Middle frontal gyrus (tissue), 1 donor: ENCODE data around the gene PKN2.
"Not testable (repeated sequence)": the region's sequence is repeated elsewhere in the genome, so short reads cannot be mapped to it uniquely, and the experiment has no call there.

Experiments used
- DNase-seq: peaks from one replicate; pipeline ENCODE4 v3.0.0-alpha.2; 2015; ENCODE audit warnings: low spot score; ENCODE audit errors: extremely low spot score

PKN2 gene

DNA sequence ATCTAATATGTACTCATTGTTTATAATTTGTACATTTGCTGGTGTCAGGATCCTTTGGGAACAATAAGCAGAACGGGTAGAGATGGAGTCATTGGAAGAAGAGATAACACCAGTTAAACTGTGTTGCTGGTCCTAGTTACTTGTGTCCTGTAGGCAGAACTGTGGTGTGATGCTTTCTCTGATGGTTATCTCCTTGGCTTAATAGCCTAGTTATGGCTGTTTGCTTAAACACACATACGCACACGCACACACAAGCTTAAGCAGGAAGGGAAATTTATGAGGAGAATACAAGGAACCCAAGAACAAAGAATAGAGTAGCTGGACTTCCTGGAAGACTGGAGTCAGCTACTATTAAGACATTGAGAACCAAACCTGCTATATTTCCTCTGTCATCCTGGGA, 5.7 kb upstream of the PKN2 start:
- no peak for DNase-seq

DNA sequence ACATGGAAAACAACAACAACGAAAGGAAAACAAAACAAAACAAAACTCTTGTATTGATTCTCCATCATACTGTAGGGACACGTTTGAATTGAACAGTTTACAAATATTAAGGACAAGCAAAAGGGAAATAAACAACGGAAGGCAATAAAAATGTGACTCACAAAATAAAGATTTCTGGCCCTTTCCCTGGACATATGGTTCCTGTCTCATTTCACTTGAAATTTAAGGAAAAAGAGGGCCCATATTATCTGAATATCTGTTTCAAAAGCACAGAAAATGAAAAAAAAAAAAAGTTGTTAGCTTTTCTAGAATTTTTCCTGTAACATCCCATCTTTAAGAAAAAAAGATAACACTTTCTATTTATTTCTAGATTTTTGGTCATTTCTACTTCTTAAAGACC, 3.6 kb upstream of the PKN2 start:
- DNase-seq: no peak

GRCh38 chr1:88680911-88681622, 3.0 kb upstream of the PKN2 start:
- no peak for DNase-seq

GRCh38 chr1:88684482-88685258, 597 bp downstream of the PKN2 start:
- DNase-seq: no peak

DNA sequence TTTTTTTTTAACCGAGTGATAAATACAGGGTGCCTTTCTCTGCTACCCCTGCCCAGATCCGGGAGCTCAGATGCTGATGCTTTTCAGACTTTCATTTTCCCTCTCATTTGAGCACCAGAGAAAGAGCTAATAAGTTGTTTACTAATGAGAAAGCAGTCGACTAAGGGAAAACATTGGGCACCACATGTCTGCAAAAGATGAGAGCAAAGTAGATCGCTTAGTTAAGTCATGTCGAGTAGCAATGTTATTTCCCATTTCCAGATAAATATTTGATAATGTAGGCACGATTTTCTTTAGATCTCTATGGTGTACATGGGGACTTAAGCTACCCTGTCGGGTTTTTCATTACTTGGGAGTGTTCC, 1.2 kb downstream of the PKN2 start:
- no peak for DNase-seq

- DNase-seq: no peak
Measured at GRCh38 chr1:88691540-88691939, 7.5 kb downstream of the PKN2 start.

- no peak for DNase-seq
Measured at GRCh38 chr1:88695781-88696180, 11.7 kb downstream of the PKN2 start.

DNA sequence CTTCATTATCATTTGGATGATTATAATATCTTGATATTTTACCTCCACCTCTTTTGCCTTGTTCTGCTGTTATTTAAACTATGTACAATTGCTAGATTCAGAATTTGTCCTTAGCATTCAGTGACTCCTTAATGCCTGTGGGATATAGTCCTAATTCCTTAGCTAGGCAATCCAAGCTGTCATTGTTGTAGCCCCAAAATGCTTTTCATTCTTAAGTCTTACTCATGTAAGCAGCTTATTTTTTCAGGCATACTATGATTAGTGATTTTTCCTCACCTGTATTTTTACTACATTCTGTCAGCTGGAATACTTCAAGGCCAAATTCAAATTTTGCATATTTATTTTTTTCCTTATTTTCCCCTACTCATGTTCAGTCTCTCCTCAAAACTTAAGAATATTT, 13.4 kb downstream of the PKN2 start:
- DNase-seq: no peak

- no peak for DNase-seq
Measured at GRCh38 chr1:88698140-88698539, 14.1 kb downstream of the PKN2 start.

- DNase-seq: no peak
Measured at GRCh38 chr1:88698764-88699163, 14.7 kb downstream of the PKN2 start.

- DNase-seq: no peak
Measured at GRCh38 chr1:88700425-88701013, 16.4 kb downstream of the PKN2 start.

DNA sequence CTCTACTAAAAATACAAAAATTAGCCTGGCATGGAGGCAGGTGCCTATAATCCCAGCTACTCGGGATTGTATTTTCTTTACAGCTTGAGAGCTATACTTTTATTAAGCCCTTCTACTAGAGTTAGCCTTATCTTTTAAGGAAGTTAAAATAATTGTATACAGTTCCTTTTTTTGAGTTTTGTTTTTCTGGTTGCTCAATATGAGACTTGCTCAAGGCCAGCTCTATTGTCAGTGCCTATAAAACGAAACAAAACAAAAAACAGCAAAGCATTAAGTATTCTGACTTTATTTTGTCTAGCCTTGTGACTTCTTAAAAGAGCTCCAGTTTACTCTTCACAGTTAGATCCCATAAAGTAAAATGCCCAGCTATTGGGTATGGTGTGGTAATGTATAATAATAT, 17.2 kb downstream of the PKN2 start:
- DNase-seq: no peak

GRCh38 chr1:88701793-88702192, 17.7 kb downstream of the PKN2 start:
- not testable (repeated sequence) for DNase-seq

DNA sequence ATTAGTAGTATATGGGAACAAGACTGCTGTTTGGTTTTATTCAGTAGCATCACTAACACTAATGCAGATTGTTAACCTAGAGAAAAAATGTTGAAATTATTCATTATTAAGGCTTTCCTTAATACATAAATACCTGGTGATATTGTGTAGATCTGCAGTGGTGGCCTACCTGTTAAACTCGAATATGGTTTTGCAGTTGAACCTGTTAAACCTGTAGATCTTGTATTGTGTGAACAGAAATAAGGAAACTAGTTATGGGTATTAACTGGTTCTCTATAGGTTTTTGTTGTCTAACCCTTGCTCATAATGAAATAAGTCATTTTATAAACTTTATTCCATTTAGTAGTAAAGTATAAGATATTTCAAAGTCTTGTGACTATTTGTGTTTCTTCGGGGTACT, 23.9 kb downstream of the PKN2 start:
- no peak for DNase-seq

DNA sequence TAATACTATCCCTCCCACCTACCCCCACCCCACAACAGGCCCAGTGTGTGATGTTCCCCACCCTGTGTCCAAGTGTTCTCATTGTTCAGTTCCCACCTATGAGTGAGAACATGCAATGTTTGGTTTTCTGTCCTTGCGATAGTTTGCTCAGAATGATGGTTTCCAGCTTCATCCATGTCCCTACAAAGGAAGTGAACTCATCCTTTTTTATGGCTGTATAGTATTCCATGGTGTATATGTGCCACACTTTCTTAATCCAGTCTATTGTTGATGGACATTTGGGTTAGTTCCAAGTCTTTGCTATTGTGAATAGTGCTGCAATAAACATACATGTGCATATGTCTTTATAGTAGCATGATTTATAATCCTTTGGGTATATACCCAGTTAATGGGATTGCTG, 28.8 kb downstream of the PKN2 start:
- not testable (repeated sequence) for DNase-seq

DNA sequence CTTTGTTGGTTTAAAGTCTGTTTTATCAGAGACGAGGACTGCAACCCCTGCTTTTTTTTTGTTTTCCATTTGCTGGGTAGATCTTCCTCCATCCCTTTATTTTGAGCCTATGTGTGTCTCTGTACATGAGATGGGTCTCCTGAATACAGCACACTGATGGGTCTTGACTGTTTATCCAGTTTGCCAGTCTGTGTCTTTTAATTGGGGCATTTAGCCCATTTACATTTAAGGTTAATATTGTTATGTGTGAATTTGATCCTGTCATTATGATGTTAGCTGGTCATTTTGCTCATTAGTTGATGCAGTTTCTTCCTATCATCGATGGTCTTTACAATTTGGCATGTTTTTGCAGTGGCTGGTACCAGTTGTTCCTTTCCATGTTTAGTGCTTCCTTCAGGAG, 32.5 kb downstream of the PKN2 start:
- DNase-seq: not testable (repeated sequence)

- no peak for DNase-seq
Measured at GRCh38 chr1:88722492-88722891, 38.4 kb downstream of the PKN2 start.

- no peak for DNase-seq
Measured at GRCh38 chr1:88726697-88727096, 42.6 kb downstream of the PKN2 start.

DNA sequence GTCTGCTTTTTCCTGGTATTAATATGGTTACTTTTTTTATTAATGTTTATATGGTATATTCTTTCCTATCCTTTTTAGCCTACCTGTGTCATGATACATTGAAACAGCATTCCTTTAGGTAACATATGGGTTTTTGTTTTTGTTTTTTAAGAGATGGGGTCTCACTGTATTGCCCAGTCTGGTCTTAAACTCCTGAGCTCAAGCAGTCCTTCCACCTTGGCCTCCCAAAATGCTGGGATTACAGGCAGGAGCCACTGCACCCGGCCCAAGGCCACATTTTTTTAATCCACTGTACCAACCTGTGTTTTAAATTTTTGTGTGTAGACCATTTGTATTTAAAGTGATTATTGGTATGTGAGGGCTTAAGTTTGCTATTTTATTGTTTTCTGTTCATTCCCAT, 43.1 kb downstream of the PKN2 start:
- DNase-seq: no peak

GRCh38 chr1:88729297-88729696, 45.2 kb downstream of the PKN2 start:
- DNase-seq: no peak

DNA sequence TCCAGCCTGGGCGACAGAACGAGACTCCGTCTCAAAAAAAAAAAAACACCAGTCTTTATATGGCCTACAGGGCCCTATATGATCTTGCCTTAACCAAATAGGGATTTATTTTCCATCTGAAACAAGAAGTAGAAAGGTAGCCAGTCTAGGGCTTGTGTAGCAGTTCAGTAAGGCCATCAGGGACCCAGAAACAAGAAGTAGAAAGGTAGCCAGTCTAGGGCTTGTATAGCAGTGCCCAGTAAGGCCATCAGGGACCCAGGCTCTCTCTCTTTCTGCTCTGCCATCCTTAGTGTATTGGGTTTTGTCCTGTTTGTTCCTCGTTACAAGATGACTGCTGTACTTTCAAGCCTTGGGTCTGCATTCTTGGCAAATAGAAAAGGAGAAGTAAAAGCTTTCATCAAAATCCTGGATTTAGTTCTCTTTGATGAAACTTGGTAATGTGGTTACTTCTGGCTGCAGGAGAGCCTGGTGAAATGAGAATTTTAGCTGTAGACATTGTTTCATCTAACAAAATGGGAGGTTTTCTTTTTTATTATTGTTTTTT, 46.1 kb downstream of the PKN2 start:
- DNase-seq: no peak

DNA sequence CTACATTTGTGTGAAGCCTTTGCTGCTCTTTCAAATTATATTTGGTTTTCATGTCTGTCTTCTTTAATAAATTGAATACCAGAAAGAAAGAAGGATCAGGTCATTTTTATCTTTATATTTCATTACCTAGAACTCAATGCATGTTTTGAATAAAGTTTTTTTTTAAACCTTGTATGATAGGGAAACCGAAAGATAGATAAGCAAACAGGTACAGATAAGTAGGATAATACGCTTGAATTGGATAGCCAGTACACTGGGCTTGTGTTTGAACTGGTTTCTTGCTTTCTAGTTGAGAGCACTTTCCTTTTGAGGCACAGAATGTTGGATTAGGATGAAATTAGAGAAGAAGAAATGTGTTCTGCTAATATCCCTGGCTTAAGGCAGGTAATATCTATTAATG, 46.9 kb downstream of the PKN2 start:
- DNase-seq: no peak
